IMR-90 (cell line): ENCODE data around the gene GRIN2A. TPM values are rescaled to one million over a fixed set of nuclear protein-coding genes. Genes with fewer than 3 reads are reported as not detected.

Source experiments
- ATAC-seq: fragments of 200-7000 bp; cut with Tn5 transposase; 2 replicates; pipeline ENCODE4 v1.9.1; 2020; ENCODE audit warnings: low read depth, mild to moderate bottlenecking, moderate library complexity
- BruUV-seq: library from RNA; stranded (reverse); fragments of 400-500 nt; replicated peaks from 2 replicates; lab custom pipeline; 2021; lab: Mats Ljungman, UMichigan
- CTCF ChIA-PET: fragments of 300-600 bp; formaldehyde crosslinking; extraction: SDS; loops from one replicate; lab custom pipeline; 2021; ENCODE audit warnings: antibody characterized with exemption; lab: Yijun Ruan, JAX
- POLR2A ChIA-PET: fragments of 300-600 bp; sonication (Branson Sonifier 250); formaldehyde crosslinking; loops from one replicate; lab custom pipeline; 2022; ENCODE audit warnings: antibody characterized with exemption; ENCODE audit not compliant: unreplicated experiment; lab: Charles Lee
- DNase-seq: peaks from one replicate; pipeline ENCODE4 v3.0.0; 2013
- H2AFZ ChIP-seq: replicated peaks from 2 replicates; pipeline ENCODE3; 2013; ENCODE audit warnings: low read length, mild to moderate bottlenecking; ENCODE audit not compliant: poor library complexity
- H2AK5ac ChIP-seq: 2 replicates; pipeline ENCODE4 v1.6.1; 2013; ENCODE audit warnings: low read depth, low read length, inconsistent platforms
- H2AK9ac ChIP-seq: replicated peaks from 2 replicates; pipeline ENCODE3; 2013; ENCODE audit warnings: mild to moderate bottlenecking, low read depth, low read length, moderate library complexity; ENCODE audit not compliant: poor library complexity
- H2BK120ac ChIP-seq: 2 replicates; pipeline ENCODE4 v1.6.1; 2013; ENCODE audit warnings: low read depth, low read length, inconsistent platforms
- H2BK15ac ChIP-seq: 3 replicates; pipeline ENCODE4 v1.6.1; 2013; ENCODE audit warnings: low read depth, low read length, inconsistent platforms
- H2BK20ac ChIP-seq: 2 replicates; pipeline ENCODE4 v1.6.1; 2013; ENCODE audit warnings: low read depth, mild to moderate bottlenecking, inconsistent platforms, low read length, moderate library complexity
- H2BK5ac ChIP-seq: 2 replicates; pipeline ENCODE4 v1.6.1; 2013; ENCODE audit warnings: mild to moderate bottlenecking, low read depth, low read length, inconsistent platforms; ENCODE audit not compliant: poor library complexity, severe bottlenecking
- H3K14ac ChIP-seq: replicated peaks from 2 replicates; pipeline ENCODE4 v1.6.1; 2013; ENCODE audit warnings: low read depth, low read length, inconsistent platforms
- H3K18ac ChIP-seq: 2 replicates; pipeline ENCODE4 v1.6.1; 2013; ENCODE audit warnings: low read depth, low read length, control low read depth
- H3K23ac ChIP-seq: 2 replicates; pipeline ENCODE4 v1.6.1; 2013; ENCODE audit warnings: low read depth, low read length, inconsistent platforms
- H3K27ac ChIP-seq: 2 replicates; pipeline ENCODE4 v1.5.1; 2013; ENCODE audit warnings: mild to moderate bottlenecking, control low read depth, low read length; ENCODE audit not compliant: insufficient read depth
- H3K27me3 ChIP-seq: 2 replicates; pipeline ENCODE4 v1.6.1; 2013; ENCODE audit warnings: low read length; ENCODE audit not compliant: control insufficient read depth, insufficient read depth
- H3K36me3 ChIP-seq: 2 replicates; pipeline ENCODE4 v1.6.1; 2013; ENCODE audit warnings: low read length, mixed read lengths; ENCODE audit not compliant: control insufficient read depth, insufficient read depth
- H3K4ac ChIP-seq: 2 replicates; pipeline ENCODE4 v1.6.1; 2013; ENCODE audit warnings: low read depth, low read length, inconsistent platforms
- H3K4me1 ChIP-seq: 2 replicates; pipeline ENCODE4 v1.6.1; 2013; ENCODE audit warnings: low read length, mixed read lengths; ENCODE audit not compliant: control insufficient read depth, insufficient read depth
- H3K4me2 ChIP-seq: 2 replicates; pipeline ENCODE4 v1.6.1; 2013; ENCODE audit warnings: low read depth, mild to moderate bottlenecking, control low read depth, low read length, moderate library complexity
- H3K4me3 ChIP-seq: 2 replicates; pipeline ENCODE4 v1.5.1; 2013; ENCODE audit warnings: low read depth, mild to moderate bottlenecking, control low read depth, low read length, moderate library complexity; ENCODE audit not compliant: insufficient read depth
- H3K56ac ChIP-seq: 2 replicates; pipeline ENCODE4 v1.6.1; 2013; ENCODE audit warnings: low read length, inconsistent platforms; ENCODE audit not compliant: insufficient read depth; ENCODE audit errors: extremely low read depth
- H3K79me1 ChIP-seq, 2 experiments: 2 replicates each; pipeline ENCODE4 v1.6.1; 2013; ENCODE audit warnings: low read length in 2 of 2, inconsistent platforms in 1 of 2, low read depth in 1 of 2
- H3K9ac ChIP-seq: 2 replicates; pipeline ENCODE4 v1.6.1; 2013; ENCODE audit warnings: low read depth, low read length, control low read depth
- H3K9me1 ChIP-seq: 2 replicates; pipeline ENCODE4 v1.6.1; 2013; ENCODE audit warnings: low read length, inconsistent platforms; ENCODE audit not compliant: insufficient read depth
- H3K9me3 ChIP-seq: 2 replicates; pipeline ENCODE4 v1.6.1; 2013; ENCODE audit warnings: low read length; ENCODE audit not compliant: control insufficient read depth, insufficient read depth
- H4K20me1 ChIP-seq: 2 replicates; pipeline ENCODE4 v1.6.1; 2013; ENCODE audit warnings: low read length, inconsistent platforms; ENCODE audit not compliant: insufficient read depth
- H4K5ac ChIP-seq: 2 replicates; pipeline ENCODE4 v1.6.1; 2013; ENCODE audit warnings: mild to moderate bottlenecking, low read depth, low read length, control low read depth
- H4K8ac ChIP-seq, 2 experiments: 2 replicates each; pipeline ENCODE4 v1.6.1; 2013; ENCODE audit warnings: low read depth in 2 of 2, low read length in 2 of 2, control low read depth in 1 of 2, inconsistent platforms in 1 of 2
- H4K91ac ChIP-seq: 2 replicates; pipeline ENCODE4 v1.6.1; 2013; ENCODE audit warnings: low read depth, low read length, inconsistent platforms; ENCODE audit not compliant: insufficient read depth
- FOS ChIP-seq: fragments of 150-350 bp; IDR thresholded peaks from 2 replicates; pipeline ENCODE4 v1.6.1; 2016; ENCODE audit warnings: low read depth, low read length
- MAFK ChIP-seq: IDR thresholded peaks from 2 replicates; pipeline ENCODE4 v1.6.1; 2012; ENCODE audit warnings: low read depth, low read length, improper control_type of control experiment
- WGBS, 2 experiments: methylation state at CpG; one replicate each; pipeline versions ENCODE4 v1.1.5 to v1.1.7; 2013; ENCODE audit warnings: missing lambda C conversion rate in 2 of 2; ENCODE audit not compliant: insufficient read length in 1 of 2; ENCODE audit errors: extremely low coverage in 2 of 2; 5-methylcytosine and 5-hydroxymethylcytosine counted together
- dilution Hi-C: fragments of 300-500 bp; cut with HindIII; formaldehyde crosslinking; loops from one replicate; pipeline ENCODE4 v1.14.3; 2018; ENCODE audit warnings: low sequenced_read_pairs; ENCODE audit not compliant: unreplicated experiment
- in situ Hi-C: fragments of 300-500 bp; cut with MboI; formaldehyde crosslinking; loops from 3 replicates; pipeline ENCODE4 v1.14.3; 2019; ENCODE audit warnings: low sequenced_read_pairs, inconsistent platforms, mixed read lengths
- intact Hi-C: fragments of 100-400 bp; cut with micrococcal nuclease; formaldehyde crosslinking; loops from 2 replicates; pipeline ENCODE4 v1.10.0; 2022
- polyA plus RNA-seq, 3 experiments: library from polyadenylated mRNA; depleted of rRNA; stranded (reverse); fragments of >200 nt; gene quantifications; 2 replicates each; pipeline ENCODE4 v1.2.3, GENCODE V29; 2012; ENCODE audit warnings: low replicate concordance in 1 of 3
- total RNA-seq: library from RNA; depleted of rRNA; stranded (reverse); fragments of >200 nt; gene quantifications from 2 replicates; pipeline ENCODE4 v1.2.3, GENCODE V29; 2012

The GRIN2A gene
- total and polyA plus RNA-seq, 2 of the 4 experiments (the other 2 are of a cell fraction): under 0.01 TPM; not detected in 1

DNA sequence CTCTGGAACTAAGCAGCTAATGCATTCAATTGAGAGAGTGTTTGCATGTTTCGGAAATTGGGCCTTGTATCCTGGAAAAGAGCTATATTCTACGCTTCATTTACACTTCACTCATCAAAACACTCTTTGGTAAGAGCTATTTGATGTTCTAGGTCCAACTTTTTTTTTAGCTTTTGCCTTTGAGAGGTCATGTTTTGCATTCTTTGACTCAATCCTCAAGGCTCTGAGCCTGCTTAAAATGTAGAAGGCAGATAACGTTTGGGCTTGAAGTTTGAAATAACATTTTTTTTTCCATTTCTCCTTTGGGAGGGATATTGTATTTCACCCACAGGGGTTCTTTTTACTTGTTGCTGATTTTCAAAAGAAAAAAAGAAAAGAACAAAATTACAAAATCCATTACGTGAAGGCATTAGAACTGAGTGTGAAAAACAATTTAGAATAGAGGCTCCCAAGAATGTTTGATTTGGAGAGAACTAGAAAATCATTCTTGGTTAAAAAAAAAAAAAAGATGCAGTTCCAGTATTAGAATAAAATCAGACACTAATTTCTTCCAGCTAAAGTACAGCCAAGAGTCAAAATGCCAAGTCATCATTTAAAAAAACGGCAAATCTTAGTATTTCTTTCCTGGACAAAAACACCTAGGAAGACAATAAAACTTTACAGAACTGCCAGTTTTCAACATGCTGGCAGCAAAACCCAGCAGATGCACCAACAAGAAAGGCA is 268.5 kb downstream of the GRIN2A start:
- Histone ChIP-seq H4K8ac (no peak overlapping the region), H2AFZ (no peak overlapping the region), H3K36me3 (no peaks in the 10 kb centered on the region), H2BK20ac (no peak overlapping the region), H3K27me3 (no peaks in the 10 kb centered on the region), H2AK9ac (no peak overlapping the region), H3K9me3 (peaks cover 8% of the 10 kb centered on the region), H3K4me3 (no peak overlapping the region), H3K4me2 (no peak overlapping the region), H3K14ac (no peak overlapping the region), H2BK120ac (no peak overlapping the region), H2BK5ac (no peak overlapping the region), H3K4ac (no peak overlapping the region), H4K20me1 (no peaks in the 10 kb centered on the region), H3K18ac (no peak overlapping the region), H3K9ac (no peak overlapping the region), H2AK5ac (no peak overlapping the region), H3K4me1 (no peaks in the 10 kb centered on the region), H2BK15ac (no peak overlapping the region), H3K23ac (no peak overlapping the region), H4K5ac (no peak overlapping the region), H3K9me1 (no peaks in the 10 kb centered on the region), H3K56ac (no peak overlapping the region), H3K79me1 (no peaks in the 10 kb centered on the region), H3K27ac (no peak overlapping the region), H4K91ac (no peak overlapping the region)
- DNase-seq (no peak), ATAC-seq (no peak)
- dilution Hi-C loops (no loop called here), in situ Hi-C loops (no loop called here), intact Hi-C loops (no loop called here)
- TF ChIP-seq MAFK: peak; percentile 87
- TF ChIP-seq FOS: no peak
- no CpG with 5 or more reads among the region's 5 CpGs for WGBS, 2 experiments
- ChIA-PET CTCF (no interaction called here), POLR2A (no interaction called here)
- no TSS peak for BruUV-seq
